SK-N-SH (cell line): Measurements from ENCODE around the gene ADGRL3. TPM values are rescaled to one million over a fixed set of nuclear protein-coding genes. Genes with fewer than 3 reads are reported as not detected.

Source experiments
- CTCF ChIA-PET: fragments of 300-600, 350-600 bp; formaldehyde crosslinking; extraction: SDS; loops from one replicate; lab custom pipeline; 2021; lab: Yijun Ruan, JAX
- POLR2A ChIA-PET: fragments of 350-600 bp; sonication (Branson Sonifier 250); formaldehyde crosslinking; extraction: SDS; loops from one replicate; lab custom pipeline; 2020; ENCODE audit warnings: antibody characterized with exemption, inconsistent platforms; lab: Yijun Ruan, JAX
- DNase-seq: peaks from one replicate; pipeline ENCODE4 v3.0.0; 2012
- H2AFZ ChIP-seq: fragments of 200-600 bp; sonication (generic); 2 replicates; pipeline ENCODE4 v1.8.1; 2016; ENCODE audit warnings: antibody characterized with exemption, mild to moderate bottlenecking, low read depth
- H3F3A ChIP-seq: fragments of 200-600 bp; sonication (generic); replicated peaks from 2 replicates; pipeline ENCODE3; 2016; ENCODE audit warnings: antibody characterized with exemption, mild to moderate bottlenecking; ENCODE audit not compliant: insufficient read depth
- H3K27ac ChIP-seq, 2 experiments: fragments of 200-500 bp in 1 of 2; fragments of 200-600 bp in 1 of 2; sonication (Bioruptor generic) in 1 of 2; sonication (generic), shearing (Covaris generic) in 1 of 2; 2 replicates each; pipeline versions ENCODE4 v1.5.1 to v1.6.1; 2014 to 2016; ENCODE audit warnings: low read depth in 2 of 2, inconsistent platforms in 1 of 2, low read length in 1 of 2, mild to moderate bottlenecking in 1 of 2, mixed read lengths in 1 of 2
- H3K27me3 ChIP-seq: fragments of 200-600 bp; sonication (generic), shearing (Covaris generic); 2 replicates; pipeline ENCODE4 v1.6.1; 2016; ENCODE audit warnings: mixed run types; ENCODE audit not compliant: insufficient read depth
- H3K36me3 ChIP-seq, 2 experiments: fragments of 200-500 bp in 1 of 2; fragments of 200-600 bp in 1 of 2; sonication (Bioruptor generic) in 1 of 2; sonication (generic) in 1 of 2; replicated peaks in 1 of 2; 2 replicates each; pipeline versions ENCODE3 to v1.5.1; 2014 to 2016; ENCODE audit warnings: low read length in 1 of 2, mild to moderate bottlenecking in 1 of 2; ENCODE audit not compliant: insufficient read depth in 2 of 2, control insufficient read depth in 1 of 2
- H3K4me1 ChIP-seq, 2 experiments: fragments of 200-500 bp in 1 of 2; fragments of 200-600 bp in 1 of 2; sonication (Bioruptor generic) in 1 of 2; sonication (generic), shearing (Covaris generic) in 1 of 2; 2 replicates each; pipeline versions ENCODE4 v1.5.1 to v1.6.1; 2014 to 2016; ENCODE audit warnings: low read depth in 1 of 2, low read length in 1 of 2, mixed run types in 1 of 2; ENCODE audit not compliant: insufficient read depth in 2 of 2, control insufficient read depth in 1 of 2
- H3K4me2 ChIP-seq: fragments of 200-600 bp; sonication (generic), shearing (Covaris generic); 2 replicates; pipeline ENCODE4 v1.6.1; 2017; ENCODE audit warnings: mixed run types
- H3K4me3 ChIP-seq, 2 experiments: fragments of 200-500 bp in 1 of 2; fragments of 200-600 bp in 1 of 2; sonication (Bioruptor generic) in 1 of 2; sonication (generic), shearing (Covaris generic) in 1 of 2; 2 replicates each; pipeline versions ENCODE4 v1.5.1 to v1.8.1; 2014 to 2016; ENCODE audit warnings: low read depth in 2 of 2, inconsistent platforms in 1 of 2, low read length in 1 of 2, mild to moderate bottlenecking in 1 of 2, mixed read lengths in 1 of 2, moderate library complexity in 1 of 2
- H3K79me2 ChIP-seq: fragments of 200-600 bp; sonication (generic); 2 replicates; pipeline ENCODE4 v1.8.1; 2017; ENCODE audit warnings: mild to moderate bottlenecking; ENCODE audit not compliant: insufficient read depth
- H3K9ac ChIP-seq: fragments of 200-600 bp; sonication (generic); 2 replicates; pipeline ENCODE4 v1.6.1; 2017; ENCODE audit warnings: mixed run types
- H3K9me2 ChIP-seq: fragments of 200-600 bp; sonication (generic); 2 replicates; pipeline ENCODE4 v1.6.1; 2017; ENCODE audit warnings: mixed run types
- H3K9me3 ChIP-seq: fragments of 200-600 bp; sonication (generic); 2 replicates; pipeline ENCODE4 v1.6.1; 2017; ENCODE audit warnings: mixed run types, mild to moderate bottlenecking, moderate library complexity
- H4K20me1 ChIP-seq: fragments of 200-600 bp; sonication (generic); 2 replicates; pipeline ENCODE4 v1.6.1; 2017; ENCODE audit warnings: mild to moderate bottlenecking, mixed run types; ENCODE audit not compliant: insufficient read depth
- CHD2 ChIP-seq: fragments of 150-350 bp; IDR thresholded peaks from 2 replicates; pipeline ENCODE4 v1.6.1; 2018; ENCODE audit warnings: low read length; ENCODE audit not compliant: partially characterized antibody
- CTCF ChIP-seq: fragments of 200-600 bp; sonication (generic); IDR thresholded peaks from 2 replicates; pipeline ENCODE4 v1.6.1; 2017; ENCODE audit warnings: antibody characterized with exemption, mild to moderate bottlenecking, moderate library complexity
- EP300 ChIP-seq, 2 experiments: IDR thresholded peaks; 2 replicates each; pipeline versions ENCODE4 v1.4.0 to v1.6.1; 2012; ENCODE audit warnings: borderline replicate concordance in 1 of 2, low read depth in 1 of 2, low read length in 1 of 2
- FOXJ3 ChIP-seq: sonication (generic); formaldehyde crosslinking; IDR thresholded peaks from 2 replicates; pipeline ENCODE4 v1.5.1; 2020; ENCODE audit warnings: mild to moderate bottlenecking, missing genetic modification reagents
- JUND ChIP-seq: IDR thresholded peaks from 2 replicates; pipeline ENCODE4 v1.4.0; 2012
- MEF2A ChIP-seq: IDR thresholded peaks from 2 replicates; pipeline ENCODE4 v1.4.0; 2012; ENCODE audit warnings: low read depth, borderline replicate concordance
- MXI1 ChIP-seq: IDR thresholded peaks from 2 replicates; pipeline ENCODE4 v1.6.1; 2012; ENCODE audit warnings: mild to moderate bottlenecking, low read depth, low read length, improper control_type of control experiment
- NFIC ChIP-seq: IDR thresholded peaks from 2 replicates; pipeline ENCODE4 v1.4.0; 2012; ENCODE audit warnings: borderline replicate concordance
- NRF1 ChIP-seq: IDR thresholded peaks from 2 replicates; pipeline ENCODE4 v1.6.1; 2012; ENCODE audit warnings: low read depth, mild to moderate bottlenecking, low read length
- POLR2AphosphoS5 ChIP-seq: IDR thresholded peaks from 2 replicates; pipeline ENCODE4 v1.6.1; 2012; ENCODE audit warnings: low read depth, low read length
- RAD21 ChIP-seq: IDR thresholded peaks from 2 replicates; pipeline ENCODE4 v1.6.1; 2012; ENCODE audit warnings: mild to moderate bottlenecking, low read length
- RCOR1 ChIP-seq: fragments of 150-350 bp; IDR thresholded peaks from 2 replicates; pipeline ENCODE4 v1.6.1; 2017; ENCODE audit warnings: antibody characterized with exemption, low read length
- RXRA ChIP-seq: IDR thresholded peaks from 2 replicates; pipeline ENCODE4 v1.4.0; 2012; ENCODE audit warnings: low read depth, mild to moderate bottlenecking, borderline replicate concordance
- SIN3A ChIP-seq: IDR thresholded peaks from 2 replicates; pipeline ENCODE4 v1.6.1; 2012; ENCODE audit warnings: low read depth, mild to moderate bottlenecking, low read length, moderate library complexity, borderline replicate concordance
- SMC3 ChIP-seq: IDR thresholded peaks from 2 replicates; pipeline ENCODE4 v1.6.1; 2012; ENCODE audit warnings: low read depth, low read length, improper control_type of control experiment
- TAF1 ChIP-seq: IDR thresholded peaks from 2 replicates; pipeline ENCODE4 v1.6.1; 2012; ENCODE audit warnings: low read depth, mild to moderate bottlenecking, low read length, moderate library complexity, borderline replicate concordance
- TCF12 ChIP-seq: IDR thresholded peaks from 2 replicates; pipeline ENCODE4 v1.4.0; 2012
- YY1 ChIP-seq: IDR thresholded peaks from 2 replicates; pipeline ENCODE4 v1.4.0; 2012; ENCODE audit warnings: low read depth, mild to moderate bottlenecking
- WGBS: methylation state at CpG from one replicate; pipeline ENCODE4 v1.1.6; 2017; ENCODE audit warnings: low lambda C conversion rate; 5-methylcytosine and 5-hydroxymethylcytosine counted together
- polyA plus RNA-seq, 3 experiments: library from polyadenylated mRNA; depleted of rRNA; stranded (reverse); fragments of >200 nt; gene quantifications; 2 replicates each; pipeline ENCODE4 v1.2.3, GENCODE V29; 2012
- TF ChIP-seq, protein P1 (sequence below): fragments of 150-350 bp; IDR thresholded peaks from 2 replicates; pipeline ENCODE4 v1.6.1; 2017; ENCODE audit warnings: antibody characterized with exemption, low read length, low read depth, borderline replicate concordance
- TF ChIP-seq, protein P2 (sequence below): IDR thresholded peaks from 2 replicates; pipeline ENCODE4 v1.4.0; 2012; ENCODE audit warnings: low read depth, borderline replicate concordance
- TF ChIP-seq, protein P3 (sequence below): IDR thresholded peaks from 2 replicates; pipeline ENCODE4 v1.4.0; 2012; ENCODE audit warnings: low read depth, borderline replicate concordance
- TF ChIP-seq, protein P4 (sequence below): IDR thresholded peaks from 2 replicates; pipeline ENCODE4; 2012

ADGRL3 gene
- polyA plus RNA-seq, 1 of the 3 experiments (the other 2 are of a cell fraction): 0.03 TPM

DNA sequence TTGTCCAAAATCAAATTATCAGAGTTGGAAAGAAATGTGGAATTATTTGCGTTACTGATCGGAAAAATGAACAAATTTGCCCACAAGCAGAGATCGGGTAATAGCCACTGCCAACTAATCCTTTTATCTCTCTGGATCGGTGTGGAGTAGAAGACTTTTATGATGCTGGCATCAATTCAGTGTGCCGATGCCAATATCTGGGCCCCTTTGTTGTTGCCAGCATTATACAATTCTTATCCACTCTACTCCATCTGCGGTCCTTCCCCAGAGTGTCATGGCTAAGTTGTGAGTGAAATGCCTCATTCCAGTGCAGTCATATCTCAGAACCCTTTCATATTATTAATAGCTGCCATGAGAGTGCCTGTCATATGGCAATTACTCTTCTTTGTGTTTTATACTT lies 660.2 kb downstream of the ADGRL3 start:
- WGBS: 68% methylated on average over 6 of the region's 6 CpGs
- H3K9me3 ChIP-seq: no peaks in the 10 kb centered on the region
- CTCF ChIA-PET: no interaction called here

DNA sequence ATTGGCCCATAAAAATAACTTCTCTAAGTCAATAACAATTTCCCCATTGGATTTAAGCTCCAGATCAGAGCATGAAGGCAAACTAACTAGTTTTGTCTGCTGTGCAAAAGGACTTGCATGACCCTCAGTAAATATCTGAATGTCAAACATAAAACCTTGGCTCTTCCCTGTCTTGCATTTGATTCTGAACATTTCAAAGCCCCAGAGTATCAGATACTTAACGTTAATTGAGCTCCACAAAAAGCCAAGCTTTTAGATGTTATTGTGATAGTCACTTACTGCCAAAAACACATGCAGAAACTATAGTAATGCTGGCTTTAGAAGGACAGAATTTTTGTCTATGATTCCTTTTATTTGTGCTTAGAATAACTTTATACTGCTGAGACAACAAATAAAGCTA lies 664.2 kb downstream of the ADGRL3 start:
- no peak overlapping the region for H2AFZ ChIP-seq
- CTCF ChIA-PET: interaction anchor here (0.6 kb wide), 1 partner anchor 530 kb away, joined by 3 read pairs; no protein-coding TSS in a partner anchor
- no peak overlapping the region for H3K4me3 ChIP-seq
- no peaks in the 10 kb centered on the region for H3K36me3 ChIP-seq
- WGBS: 32% methylated on average over 1 of the region's 1 CpG
- no peak overlapping the region for H3K4me2 ChIP-seq
- no peaks in the 10 kb centered on the region for H3K27me3 ChIP-seq
- no peaks in the 10 kb centered on the region for H3K4me1 ChIP-seq
- H3K9ac ChIP-seq: no peak overlapping the region
- no peaks in the 10 kb centered on the region for H3K79me2 ChIP-seq
- POLR2A ChIA-PET: no interaction called here
- no peaks in the 10 kb centered on the region for H3F3A ChIP-seq
- no peaks in the 10 kb centered on the region for H3K9me3 ChIP-seq
- H4K20me1 ChIP-seq: no peaks in the 10 kb centered on the region
- H3K27ac ChIP-seq: no peak overlapping the region
- no peaks in the 10 kb centered on the region for H3K9me2 ChIP-seq
- no peak for DNase-seq
- TF ChIP-seq TCF12 (no peak), NFIC (no peak), MXI1 (no peak), RCOR1 (no peak), NRF1 (no peak), SMC3 (no peak), CTCF (no peak), RAD21 (no peak)
- TF ChIP-seq, protein P1, sequence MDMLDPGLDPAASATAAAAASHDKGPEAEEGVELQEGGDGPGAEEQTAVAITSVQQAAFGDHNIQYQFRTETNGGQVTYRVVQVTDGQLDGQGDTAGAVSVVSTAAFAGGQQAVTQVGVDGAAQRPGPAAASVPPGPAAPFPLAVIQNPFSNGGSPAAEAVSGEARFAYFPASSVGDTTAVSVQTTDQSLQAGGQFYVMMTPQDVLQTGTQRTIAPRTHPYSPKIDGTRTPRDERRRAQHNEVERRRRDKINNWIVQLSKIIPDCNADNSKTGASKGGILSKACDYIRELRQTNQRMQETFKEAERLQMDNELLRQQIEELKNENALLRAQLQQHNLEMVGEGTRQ: no peak
- TF ChIP-seq, protein P2, sequence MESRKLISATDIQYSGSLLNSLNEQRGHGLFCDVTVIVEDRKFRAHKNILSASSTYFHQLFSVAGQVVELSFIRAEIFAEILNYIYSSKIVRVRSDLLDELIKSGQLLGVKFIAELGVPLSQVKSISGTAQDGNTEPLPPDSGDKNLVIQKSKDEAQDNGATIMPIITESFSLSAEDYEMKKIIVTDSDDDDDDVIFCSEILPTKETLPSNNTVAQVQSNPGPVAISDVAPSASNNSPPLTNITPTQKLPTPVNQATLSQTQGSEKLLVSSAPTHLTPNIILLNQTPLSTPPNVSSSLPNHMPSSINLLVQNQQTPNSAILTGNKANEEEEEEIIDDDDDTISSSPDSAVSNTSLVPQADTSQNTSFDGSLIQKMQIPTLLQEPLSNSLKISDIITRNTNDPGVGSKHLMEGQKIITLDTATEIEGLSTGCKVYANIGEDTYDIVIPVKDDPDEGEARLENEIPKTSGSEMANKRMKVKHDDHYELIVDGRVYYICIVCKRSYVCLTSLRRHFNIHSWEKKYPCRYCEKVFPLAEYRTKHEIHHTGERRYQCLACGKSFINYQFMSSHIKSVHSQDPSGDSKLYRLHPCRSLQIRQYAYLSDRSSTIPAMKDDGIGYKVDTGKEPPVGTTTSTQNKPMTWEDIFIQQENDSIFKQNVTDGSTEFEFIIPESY: no peak
- TF ChIP-seq, protein P3, sequence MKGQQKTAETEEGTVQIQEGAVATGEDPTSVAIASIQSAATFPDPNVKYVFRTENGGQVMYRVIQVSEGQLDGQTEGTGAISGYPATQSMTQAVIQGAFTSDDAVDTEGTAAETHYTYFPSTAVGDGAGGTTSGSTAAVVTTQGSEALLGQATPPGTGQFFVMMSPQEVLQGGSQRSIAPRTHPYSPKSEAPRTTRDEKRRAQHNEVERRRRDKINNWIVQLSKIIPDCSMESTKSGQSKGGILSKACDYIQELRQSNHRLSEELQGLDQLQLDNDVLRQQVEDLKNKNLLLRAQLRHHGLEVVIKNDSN: no peak
- TF ChIP-seq, protein P4, sequence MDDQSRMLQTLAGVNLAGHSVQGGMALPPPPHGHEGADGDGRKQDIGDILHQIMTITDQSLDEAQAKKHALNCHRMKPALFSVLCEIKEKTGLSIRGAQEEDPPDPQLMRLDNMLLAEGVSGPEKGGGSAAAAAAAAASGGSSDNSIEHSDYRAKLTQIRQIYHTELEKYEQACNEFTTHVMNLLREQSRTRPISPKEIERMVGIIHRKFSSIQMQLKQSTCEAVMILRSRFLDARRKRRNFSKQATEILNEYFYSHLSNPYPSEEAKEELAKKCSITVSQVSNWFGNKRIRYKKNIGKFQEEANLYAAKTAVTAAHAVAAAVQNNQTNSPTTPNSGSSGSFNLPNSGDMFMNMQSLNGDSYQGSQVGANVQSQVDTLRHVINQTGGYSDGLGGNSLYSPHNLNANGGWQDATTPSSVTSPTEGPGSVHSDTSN: no peak

More for the DNA sequence above, 660.2 kb downstream of the ADGRL3 start:
- Histone ChIP-seq H4K20me1 (no peaks in the 10 kb centered on the region), H3K4me1 (no peaks in the 10 kb centered on the region), H3K9me2 (no peaks in the 10 kb centered on the region), H2AFZ (no peak overlapping the region), H3K79me2 (no peaks in the 10 kb centered on the region), H3K4me3 (no peak overlapping the region), H3K4me2 (no peak overlapping the region), H3K27ac (no peak overlapping the region), H3F3A (no peaks in the 10 kb centered on the region), H3K27me3 (no peaks in the 10 kb centered on the region), H3K9ac (no peak overlapping the region), H3K36me3 (no peaks in the 10 kb centered on the region)
- POLR2A ChIA-PET: no interaction called here
- no peak for TF ChIP-seq MEF2A
- TF ChIP-seq RAD21: no peak
- TF ChIP-seq EP300 (IDR thresholded peaks at IDR 0.05; ENCODE audit: borderline replicate concordance in 1 of 2, low read depth in 1 of 2, low read length in 1 of 2): no peak
- TF ChIP-seq, protein P1: no peak
- no peak for TF ChIP-seq SIN3A
- no peak for TF ChIP-seq TAF1
- TF ChIP-seq CHD2: no peak
- no peak for TF ChIP-seq FOXJ3
- no peak for TF ChIP-seq YY1
- TF ChIP-seq, protein P4: no peak
- no peak for TF ChIP-seq RXRA
- TF ChIP-seq RCOR1: no peak
- TF ChIP-seq POLR2AphosphoS5: no peak
- TF ChIP-seq NFIC: no peak
- no peak for TF ChIP-seq MXI1
- no peak for TF ChIP-seq JUND
- DNase-seq: no peak
